ENCODE results near the gene ZNF248.

The ZNF248 gene

DNA sequence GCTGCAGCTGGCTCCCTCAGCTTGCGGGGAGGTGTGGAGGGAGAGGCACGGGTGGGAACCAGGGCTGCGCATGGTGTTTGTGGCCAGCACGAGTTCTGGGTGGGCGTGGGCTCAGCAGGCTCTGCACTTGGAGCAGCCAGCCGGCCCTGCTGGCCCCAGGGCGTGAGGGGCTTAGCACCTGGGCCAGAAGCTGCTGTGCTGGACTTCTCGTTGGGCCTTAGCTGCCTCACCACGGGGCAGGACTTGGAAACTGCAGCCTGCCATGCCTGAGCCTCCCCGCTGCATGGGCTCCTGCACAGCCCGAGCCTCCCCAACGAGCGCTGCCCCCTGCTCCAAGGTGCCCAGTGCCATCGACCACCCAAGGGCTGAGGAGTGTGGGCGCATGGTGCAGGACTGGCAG, 120.1 kb downstream of the ZNF248 start:
- no peak for DNase-seq

DNA sequence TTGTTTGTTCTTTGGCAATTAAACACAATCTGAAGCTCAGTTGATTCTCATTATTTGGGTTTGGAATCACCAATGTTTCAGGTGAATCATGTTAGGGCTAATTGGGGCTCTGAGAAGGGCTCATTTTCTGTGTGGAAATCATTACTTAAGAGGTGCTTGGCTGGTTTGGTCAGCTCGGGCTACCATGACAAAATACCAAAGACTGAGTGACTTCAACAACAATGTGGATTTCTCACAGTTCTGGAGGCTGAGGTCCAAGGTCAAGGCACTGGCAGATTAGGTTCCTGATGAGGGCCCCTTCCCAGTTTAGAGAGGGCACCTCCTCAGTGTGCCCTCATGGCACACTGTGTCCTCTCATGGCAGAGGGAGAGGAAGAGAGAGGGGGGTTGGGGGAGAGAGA, 121.3 kb downstream of the ZNF248 start:
- DNase-seq: no peak

DNA sequence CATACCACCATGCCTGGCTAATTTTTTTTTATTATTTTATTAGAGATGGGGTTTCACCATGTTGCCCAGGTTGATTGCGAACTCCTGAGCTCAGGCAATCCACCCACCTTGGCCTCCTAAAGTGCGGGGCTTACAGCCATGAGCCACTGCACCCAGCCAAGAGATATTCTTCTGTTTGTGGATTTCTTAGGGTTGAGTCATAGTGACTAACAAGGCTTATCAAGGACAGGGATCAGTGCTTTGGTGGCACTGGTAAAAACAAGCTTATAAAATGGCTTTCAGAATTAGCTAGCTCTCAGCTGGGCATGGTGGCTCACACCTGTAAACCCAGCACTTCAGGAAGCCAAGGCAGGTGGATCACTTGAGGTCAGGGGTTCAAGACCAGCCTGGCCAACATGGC, 122.4 kb downstream of the ZNF248 start:
- DNase-seq: no peak

Measured in activated CD4-positive, alpha-beta T cell treated with anti-CD3 and anti-CD28 coated beads, Interleukin-2, amount 50 U/mL, for 4 hours (primary cell).